Adrenal gland (tissue), 5 donors: Measurements from ENCODE around the gene CHMP1A.

Source experiments
- POLR2A ChIP-seq, 2 donors: fragments of 450-650 bp; IDR thresholded peaks; one replicate each; pipeline ENCODE4 v1.6.1; 2017; ENCODE audit warnings: antibody characterized with exemption in 2 of 2, mild to moderate bottlenecking in 2 of 2, moderate library complexity in 1 of 2
- TF ChIP-seq, protein P1 (sequence below), 6 experiments: fragments of 450-650 bp in 4 of 6; fragments of 200-600 bp in 2 of 6; sonication (generic) in 1 of 6; IDR thresholded peaks; 1 replicate in 5 of 6; 2 replicates in 1 of 6; pipeline versions ENCODE4 v1.5.1 to v1.8.0; 2016 to 2021; ENCODE audit warnings: antibody characterized with exemption in 6 of 6, mild to moderate bottlenecking in 2 of 6, moderate library complexity in 1 of 6
- donor health status: DM: no; HTN: no; CAD: no.

DNA sequence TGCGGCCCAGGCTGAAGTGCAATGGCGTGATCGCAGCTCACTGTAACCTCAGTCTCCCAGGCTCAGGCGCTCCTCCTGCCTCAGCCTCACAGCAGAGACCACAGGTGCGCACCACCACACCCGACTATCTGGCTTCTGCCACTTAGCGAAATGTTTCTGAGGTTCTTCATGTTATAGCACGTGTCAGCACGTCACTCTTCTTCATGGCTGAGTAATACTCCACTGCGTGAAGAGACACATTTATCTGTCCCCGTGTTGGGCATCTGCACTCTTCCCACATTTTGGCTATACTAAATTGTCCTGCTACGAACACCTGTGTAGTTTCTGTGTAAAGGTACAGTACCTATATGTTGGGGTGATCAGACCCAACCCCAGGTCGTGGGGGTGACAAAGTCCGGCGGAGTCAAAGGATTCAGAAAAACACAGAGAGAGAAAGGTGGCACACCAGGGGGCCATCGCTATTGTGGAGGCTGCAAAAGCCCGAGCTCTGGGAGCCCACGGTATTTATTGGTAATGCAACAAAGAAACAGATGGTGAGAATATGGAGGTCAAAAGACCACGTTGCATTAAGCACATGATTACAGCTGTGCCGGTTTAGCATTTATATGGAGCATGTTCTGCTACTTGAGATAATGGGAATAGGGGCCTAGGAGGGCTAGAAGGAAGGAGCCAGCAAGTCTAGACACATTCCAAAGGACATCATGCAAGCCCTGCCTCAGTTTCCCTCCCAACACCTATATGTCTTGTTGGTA, 44.9 kb downstream of the CHMP1A start:
- TF ChIP-seq, protein P1, sequence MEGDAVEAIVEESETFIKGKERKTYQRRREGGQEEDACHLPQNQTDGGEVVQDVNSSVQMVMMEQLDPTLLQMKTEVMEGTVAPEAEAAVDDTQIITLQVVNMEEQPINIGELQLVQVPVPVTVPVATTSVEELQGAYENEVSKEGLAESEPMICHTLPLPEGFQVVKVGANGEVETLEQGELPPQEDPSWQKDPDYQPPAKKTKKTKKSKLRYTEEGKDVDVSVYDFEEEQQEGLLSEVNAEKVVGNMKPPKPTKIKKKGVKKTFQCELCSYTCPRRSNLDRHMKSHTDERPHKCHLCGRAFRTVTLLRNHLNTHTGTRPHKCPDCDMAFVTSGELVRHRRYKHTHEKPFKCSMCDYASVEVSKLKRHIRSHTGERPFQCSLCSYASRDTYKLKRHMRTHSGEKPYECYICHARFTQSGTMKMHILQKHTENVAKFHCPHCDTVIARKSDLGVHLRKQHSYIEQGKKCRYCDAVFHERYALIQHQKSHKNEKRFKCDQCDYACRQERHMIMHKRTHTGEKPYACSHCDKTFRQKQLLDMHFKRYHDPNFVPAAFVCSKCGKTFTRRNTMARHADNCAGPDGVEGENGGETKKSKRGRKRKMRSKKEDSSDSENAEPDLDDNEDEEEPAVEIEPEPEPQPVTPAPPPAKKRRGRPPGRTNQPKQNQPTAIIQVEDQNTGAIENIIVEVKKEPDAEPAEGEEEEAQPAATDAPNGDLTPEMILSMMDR (IDR thresholded peaks at IDR 0.05) = no peak
- no peak for TF ChIP-seq POLR2A (IDR thresholded peaks at IDR 0.05)
